GM23338 (cell line): Measurements from ENCODE around the gene KIF1C. TPM values are rescaled to one million over a fixed set of nuclear protein-coding genes. Genes with fewer than 3 reads are reported as not detected.

Experiments used
- ATAC-seq: fragments of 200-7000 bp; cut with Tn5 transposase; 3 replicates; pipeline ENCODE4 v1.9.1; 2020
- DNase-seq: peaks from one replicate; pipeline ENCODE4 v3.0.0-alpha.2; 2015; ENCODE audit warnings: low spot score
- H2AFZ ChIP-seq: fragments of 200-600 bp; sonication (generic); 2 replicates; pipeline ENCODE4 v1.8.0; 2016; ENCODE audit warnings: antibody characterized with exemption, mild to moderate bottlenecking, moderate library complexity
- H3F3A ChIP-seq: fragments of 200-600 bp; sonication (generic); replicated peaks from 2 replicates; pipeline ENCODE4 v1.8.0; 2017; ENCODE audit warnings: antibody characterized with exemption, mixed run types, low read depth
- H3K27ac ChIP-seq: fragments of 200-600 bp; sonication (generic); 2 replicates; pipeline ENCODE4 v1.6.1; 2016; ENCODE audit warnings: low read depth
- H3K27me3 ChIP-seq: fragments of 200-600 bp; sonication (generic); 2 replicates; pipeline ENCODE4 v1.8.0; 2016; ENCODE audit warnings: mild to moderate bottlenecking, mixed run types, moderate library complexity; ENCODE audit not compliant: insufficient read depth
- H3K36me3 ChIP-seq: fragments of 200-600 bp; sonication (generic); 2 replicates; pipeline ENCODE4 v1.8.0; 2016; ENCODE audit warnings: mild to moderate bottlenecking; ENCODE audit not compliant: insufficient read depth
- H3K4me1 ChIP-seq: fragments of 200-600 bp; sonication (generic); 2 replicates; pipeline ENCODE4 v1.8.0; 2016; ENCODE audit warnings: mild to moderate bottlenecking, moderate library complexity; ENCODE audit not compliant: insufficient read depth
- H3K4me2 ChIP-seq: fragments of 200-600 bp; sonication (generic); 2 replicates; pipeline ENCODE4 v1.7.1; 2017; ENCODE audit warnings: mixed run types
- H3K4me3 ChIP-seq: fragments of 200-600 bp; sonication (generic); 2 replicates; pipeline ENCODE4 v1.6.1; 2016; ENCODE audit warnings: mixed run types
- H3K79me2 ChIP-seq: fragments of 200-600 bp; sonication (generic); replicated peaks from 2 replicates; pipeline ENCODE4 v1.8.0; 2017; ENCODE audit warnings: mild to moderate bottlenecking; ENCODE audit not compliant: insufficient read depth
- H3K9me2 ChIP-seq: fragments of 200-600 bp; sonication (generic); 2 replicates; pipeline ENCODE4 v1.8.0; 2017; ENCODE audit not compliant: insufficient read depth
- H4K20me1 ChIP-seq: fragments of 200-600 bp; sonication (generic); replicated peaks from 2 replicates; pipeline ENCODE4 v1.8.0; 2017; ENCODE audit warnings: mild to moderate bottlenecking; ENCODE audit not compliant: insufficient read depth
- H3K27ac Mint-ChIP-seq: 2 replicates; pipeline ENCODE4 v1.8.0; 2020; ENCODE audit warnings: inconsistent platforms, mild to moderate bottlenecking, moderate library complexity, mixed read lengths
- H3K27me3 Mint-ChIP-seq: 3 replicates; pipeline ENCODE4 v1.8.0; 2022; ENCODE audit warnings: low read depth, mild to moderate bottlenecking, moderate library complexity, mixed read lengths, inconsistent platforms; ENCODE audit not compliant: insufficient read depth, poor library complexity
- H3K36me3 Mint-ChIP-seq: 3 replicates; pipeline ENCODE4 v1.8.0; 2021; ENCODE audit warnings: low read depth, mild to moderate bottlenecking, inconsistent platforms, moderate library complexity, mixed read lengths
- H3K4me1 Mint-ChIP-seq: 3 replicates; pipeline ENCODE4 v1.8.0; 2020; ENCODE audit warnings: mild to moderate bottlenecking, inconsistent platforms, mixed read lengths
- H3K4me3 Mint-ChIP-seq: 3 replicates; pipeline ENCODE4 v1.8.0; 2021; ENCODE audit warnings: moderate library complexity, mild to moderate bottlenecking, inconsistent platforms, mixed read lengths
- H3K9me3 Mint-ChIP-seq: 3 replicates; pipeline ENCODE4 v1.8.0; 2020; ENCODE audit warnings: moderate library complexity, mild to moderate bottlenecking, inconsistent platforms, mixed read lengths
- CREB1 ChIP-seq: fragments of 250-450 bp; sonication (Bioruptor Pico); IDR thresholded peaks from 2 replicates; pipeline ENCODE4 v1.5.0; 2020; ENCODE audit warnings: low read depth, mild to moderate bottlenecking, moderate library complexity
- EZH2 ChIP-seq: fragments of 200-600 bp; sonication (generic); IDR thresholded peaks from one replicate; pipeline ENCODE4 v1.8.0; 2017; ENCODE audit warnings: antibody characterized with exemption, mild to moderate bottlenecking, low read depth; ENCODE audit not compliant: unreplicated experiment
- EZH2phosphoT487 ChIP-seq: fragments of 200-600 bp; sonication (generic); IDR thresholded peaks from one replicate; pipeline ENCODE4 v1.8.1; 2018; ENCODE audit warnings: antibody characterized with exemption; ENCODE audit not compliant: unreplicated experiment
- JUNB ChIP-seq: IDR thresholded peaks from one replicate; pipeline ENCODE4 v1.6.1; 2016; ENCODE audit warnings: antibody characterized with exemption; ENCODE audit not compliant: unreplicated experiment
- POLR2AphosphoS5 ChIP-seq: IDR thresholded peaks from 2 replicates; pipeline ENCODE4 v1.6.1; 2016; ENCODE audit warnings: antibody characterized with exemption, low read depth
- ZNF114 ChIP-seq: fragments of 250-450 bp; sonication (Bioruptor Pico); IDR thresholded peaks from 2 replicates; pipeline ENCODE4 v1.5.0; 2020; ENCODE audit warnings: mild to moderate bottlenecking, moderate library complexity
- ZNF331 ChIP-seq: fragments of 250-450 bp; sonication (Bioruptor Pico); IDR thresholded peaks from 2 replicates; pipeline ENCODE4 v1.5.0; 2020; ENCODE audit warnings: low read depth, mild to moderate bottlenecking, moderate library complexity
- polyA plus RNA-seq: library from polyadenylated mRNA; unstranded; fragments of >200 nt; fragmentation: Nextera tagmentation; extraction: Ambion mirVana; gene quantifications from 2 replicates; pipeline ENCODE4 v1.2.1, GENCODE V29; 2016
- total RNA-seq: library from RNA; depleted of rRNA; stranded (reverse); fragments of >200 nt; shearing (Covaris generic); gene quantifications from 2 replicates; pipeline ENCODE4 v1.2.3, GENCODE V29; 2014
- TF ChIP-seq, protein P1 (sequence below), 2 experiments: fragments of 200-600 bp in 1 of 2; sonication (generic) in 1 of 2; conservative IDR thresholded peaks; 2 replicates each; pipeline versions ENCODE4 v1.5.1 to v1.6.1; 2016 to 2017; ENCODE audit warnings: antibody characterized with exemption in 2 of 2, low read depth in 2 of 2, mild to moderate bottlenecking in 2 of 2, moderate library complexity in 1 of 2
- TF ChIP-seq, protein P2 (sequence below): fragments of 250-450 bp; sonication (Bioruptor Pico); IDR thresholded peaks from 2 replicates; pipeline ENCODE4 v1.5.0; 2020; ENCODE audit warnings: mild to moderate bottlenecking, moderate library complexity
- TF ChIP-seq, protein P3 (sequence below): IDR thresholded peaks from one replicate; pipeline ENCODE4 v1.6.1; 2018; ENCODE audit warnings: antibody characterized with exemption; ENCODE audit not compliant: unreplicated experiment
- TF ChIP-seq, protein P4 (sequence below): IDR thresholded peaks from 2 replicates; pipeline ENCODE4 v1.6.1; 2016; ENCODE audit warnings: antibody characterized with exemption

KIF1C gene
- total and polyA plus RNA-seq, 2 experiments from 2014 or later: 13.5 to 61.4 TPM

DNA sequence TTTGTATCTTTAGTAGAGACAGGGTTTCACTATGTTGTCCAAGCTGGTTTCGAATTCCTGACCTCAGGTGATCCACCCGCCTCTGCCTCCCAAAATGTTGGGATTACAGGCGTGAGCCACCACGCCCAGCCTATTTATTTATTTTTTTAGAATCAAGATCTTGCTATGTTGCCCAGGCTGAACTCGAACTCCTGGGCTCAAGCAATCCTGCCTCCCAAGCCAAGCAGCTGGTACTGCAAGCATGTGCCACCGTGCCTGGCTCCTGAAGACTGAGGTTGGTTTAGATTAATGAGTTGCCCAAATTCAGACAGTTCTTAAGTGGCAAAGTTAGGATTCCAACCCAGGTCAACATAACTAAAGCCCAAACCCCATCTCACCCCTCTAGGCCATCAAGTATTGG, 29.5 kb downstream of the KIF1C start:
- DNase-seq (no peak), ATAC-seq (no peak)
- peaks cover 3% of the 10 kb centered on the region for H3K4me1 Mint-ChIP-seq
- H3K4me3 ChIP-seq: no peak overlapping the region
- H3K27me3 ChIP-seq: no peaks in the 10 kb centered on the region; the same call in 1 of the 2 replicates
- no peaks in the 10 kb centered on the region for H3K4me1 ChIP-seq
- H3K9me3 Mint-ChIP-seq: no peaks in the 10 kb centered on the region; the same call in 2 of the 3 replicates
- H3F3A ChIP-seq: 0 out of 2 replicates have a peak, but pooled peaks cover 5% of the 10 kb centered on the region
- H3K4me2 ChIP-seq: no peak overlapping the region
- no peaks in the 10 kb centered on the region for H3K79me2 ChIP-seq
- H2AFZ ChIP-seq: no peak overlapping the region
- H3K27ac Mint-ChIP-seq: no peak overlapping the region
- no peaks in the 10 kb centered on the region for H3K9me2 ChIP-seq
- H4K20me1 ChIP-seq: 0 out of 2 replicates have a peak, but pooled peaks cover 3% of the 10 kb centered on the region
- H3K27ac ChIP-seq: no peak overlapping the region
- TF ChIP-seq, protein P1, sequence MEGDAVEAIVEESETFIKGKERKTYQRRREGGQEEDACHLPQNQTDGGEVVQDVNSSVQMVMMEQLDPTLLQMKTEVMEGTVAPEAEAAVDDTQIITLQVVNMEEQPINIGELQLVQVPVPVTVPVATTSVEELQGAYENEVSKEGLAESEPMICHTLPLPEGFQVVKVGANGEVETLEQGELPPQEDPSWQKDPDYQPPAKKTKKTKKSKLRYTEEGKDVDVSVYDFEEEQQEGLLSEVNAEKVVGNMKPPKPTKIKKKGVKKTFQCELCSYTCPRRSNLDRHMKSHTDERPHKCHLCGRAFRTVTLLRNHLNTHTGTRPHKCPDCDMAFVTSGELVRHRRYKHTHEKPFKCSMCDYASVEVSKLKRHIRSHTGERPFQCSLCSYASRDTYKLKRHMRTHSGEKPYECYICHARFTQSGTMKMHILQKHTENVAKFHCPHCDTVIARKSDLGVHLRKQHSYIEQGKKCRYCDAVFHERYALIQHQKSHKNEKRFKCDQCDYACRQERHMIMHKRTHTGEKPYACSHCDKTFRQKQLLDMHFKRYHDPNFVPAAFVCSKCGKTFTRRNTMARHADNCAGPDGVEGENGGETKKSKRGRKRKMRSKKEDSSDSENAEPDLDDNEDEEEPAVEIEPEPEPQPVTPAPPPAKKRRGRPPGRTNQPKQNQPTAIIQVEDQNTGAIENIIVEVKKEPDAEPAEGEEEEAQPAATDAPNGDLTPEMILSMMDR (conservative IDR thresholded peaks at IDR 0.05; ENCODE audit: low read depth in 2 of 2): no peak
- TF ChIP-seq, protein P2, sequence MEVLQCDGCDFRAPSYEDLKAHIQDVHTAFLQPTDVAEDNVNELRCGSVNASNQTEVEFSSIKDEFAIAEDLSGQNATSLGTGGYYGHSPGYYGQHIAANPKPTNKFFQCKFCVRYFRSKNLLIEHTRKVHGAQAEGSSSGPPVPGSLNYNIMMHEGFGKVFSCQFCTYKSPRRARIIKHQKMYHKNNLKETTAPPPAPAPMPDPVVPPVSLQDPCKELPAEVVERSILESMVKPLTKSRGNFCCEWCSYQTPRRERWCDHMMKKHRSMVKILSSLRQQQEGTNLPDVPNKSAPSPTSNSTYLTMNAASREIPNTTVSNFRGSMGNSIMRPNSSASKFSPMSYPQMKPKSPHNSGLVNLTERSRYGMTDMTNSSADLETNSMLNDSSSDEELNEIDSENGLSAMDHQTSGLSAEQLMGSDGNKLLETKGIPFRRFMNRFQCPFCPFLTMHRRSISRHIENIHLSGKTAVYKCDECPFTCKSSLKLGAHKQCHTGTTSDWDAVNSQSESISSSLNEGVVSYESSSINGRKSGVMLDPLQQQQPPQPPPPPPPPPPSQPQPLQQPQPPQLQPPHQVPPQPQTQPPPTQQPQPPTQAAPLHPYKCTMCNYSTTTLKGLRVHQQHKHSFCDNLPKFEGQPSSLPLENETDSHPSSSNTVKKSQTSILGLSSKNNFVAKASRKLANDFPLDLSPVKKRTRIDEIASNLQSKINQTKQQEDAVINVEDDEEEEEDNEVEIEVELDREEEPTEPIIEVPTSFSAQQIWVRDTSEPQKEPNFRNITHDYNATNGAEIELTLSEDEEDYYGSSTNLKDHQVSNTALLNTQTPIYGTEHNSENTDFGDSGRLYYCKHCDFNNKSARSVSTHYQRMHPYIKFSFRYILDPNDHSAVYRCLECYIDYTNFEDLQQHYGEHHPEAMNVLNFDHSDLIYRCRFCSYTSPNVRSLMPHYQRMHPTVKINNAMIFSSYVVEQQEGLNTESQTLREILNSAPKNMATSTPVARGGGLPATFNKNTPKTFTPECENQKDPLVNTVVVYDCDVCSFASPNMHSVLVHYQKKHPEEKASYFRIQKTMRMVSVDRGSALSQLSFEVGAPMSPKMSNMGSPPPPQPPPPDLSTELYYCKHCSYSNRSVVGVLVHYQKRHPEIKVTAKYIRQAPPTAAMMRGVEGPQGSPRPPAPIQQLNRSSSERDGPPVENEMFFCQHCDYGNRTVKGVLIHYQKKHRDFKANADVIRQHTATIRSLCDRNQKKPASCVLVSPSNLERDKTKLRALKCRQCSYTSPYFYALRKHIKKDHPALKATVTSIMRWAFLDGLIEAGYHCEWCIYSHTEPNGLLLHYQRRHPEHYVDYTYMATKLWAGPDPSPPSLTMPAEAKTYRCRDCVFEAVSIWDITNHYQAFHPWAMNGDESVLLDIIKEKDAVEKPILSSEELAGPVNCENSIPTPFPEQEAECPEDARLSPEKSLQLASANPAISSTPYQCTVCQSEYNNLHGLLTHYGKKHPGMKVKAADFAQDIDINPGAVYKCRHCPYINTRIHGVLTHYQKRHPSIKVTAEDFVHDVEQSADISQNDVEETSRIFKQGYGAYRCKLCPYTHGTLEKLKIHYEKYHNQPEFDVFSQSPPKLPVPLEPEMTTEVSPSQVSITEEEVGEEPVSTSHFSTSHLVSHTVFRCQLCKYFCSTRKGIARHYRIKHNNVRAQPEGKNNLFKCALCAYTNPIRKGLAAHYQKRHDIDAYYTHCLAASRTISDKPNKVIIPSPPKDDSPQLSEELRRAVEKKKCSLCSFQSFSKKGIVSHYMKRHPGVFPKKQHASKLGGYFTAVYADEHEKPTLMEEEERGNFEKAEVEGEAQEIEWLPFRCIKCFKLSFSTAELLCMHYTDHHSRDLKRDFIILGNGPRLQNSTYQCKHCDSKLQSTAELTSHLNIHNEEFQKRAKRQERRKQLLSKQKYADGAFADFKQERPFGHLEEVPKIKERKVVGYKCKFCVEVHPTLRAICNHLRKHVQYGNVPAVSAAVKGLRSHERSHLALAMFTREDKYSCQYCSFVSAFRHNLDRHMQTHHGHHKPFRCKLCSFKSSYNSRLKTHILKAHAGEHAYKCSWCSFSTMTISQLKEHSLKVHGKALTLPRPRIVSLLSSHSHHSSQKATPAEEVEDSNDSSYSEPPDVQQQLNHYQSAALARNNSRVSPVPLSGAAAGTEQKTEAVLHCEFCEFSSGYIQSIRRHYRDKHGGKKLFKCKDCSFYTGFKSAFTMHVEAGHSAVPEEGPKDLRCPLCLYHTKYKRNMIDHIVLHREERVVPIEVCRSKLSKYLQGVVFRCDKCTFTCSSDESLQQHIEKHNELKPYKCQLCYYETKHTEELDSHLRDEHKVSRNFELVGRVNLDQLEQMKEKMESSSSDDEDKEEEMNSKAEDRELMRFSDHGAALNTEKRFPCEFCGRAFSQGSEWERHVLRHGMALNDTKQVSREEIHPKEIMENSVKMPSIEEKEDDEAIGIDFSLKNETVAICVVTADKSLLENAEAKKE (CRISPR knock-in tag): no peak
- TF ChIP-seq POLR2AphosphoS5 (no peak), EZH2phosphoT487 (no peak), CREB1 (no peak), ZNF114 (CRISPR knock-in tag) (no peak), JUNB (no peak), EZH2 (no peak), ZNF331 (CRISPR knock-in tag) (no peak)
- TF ChIP-seq, protein P3, sequence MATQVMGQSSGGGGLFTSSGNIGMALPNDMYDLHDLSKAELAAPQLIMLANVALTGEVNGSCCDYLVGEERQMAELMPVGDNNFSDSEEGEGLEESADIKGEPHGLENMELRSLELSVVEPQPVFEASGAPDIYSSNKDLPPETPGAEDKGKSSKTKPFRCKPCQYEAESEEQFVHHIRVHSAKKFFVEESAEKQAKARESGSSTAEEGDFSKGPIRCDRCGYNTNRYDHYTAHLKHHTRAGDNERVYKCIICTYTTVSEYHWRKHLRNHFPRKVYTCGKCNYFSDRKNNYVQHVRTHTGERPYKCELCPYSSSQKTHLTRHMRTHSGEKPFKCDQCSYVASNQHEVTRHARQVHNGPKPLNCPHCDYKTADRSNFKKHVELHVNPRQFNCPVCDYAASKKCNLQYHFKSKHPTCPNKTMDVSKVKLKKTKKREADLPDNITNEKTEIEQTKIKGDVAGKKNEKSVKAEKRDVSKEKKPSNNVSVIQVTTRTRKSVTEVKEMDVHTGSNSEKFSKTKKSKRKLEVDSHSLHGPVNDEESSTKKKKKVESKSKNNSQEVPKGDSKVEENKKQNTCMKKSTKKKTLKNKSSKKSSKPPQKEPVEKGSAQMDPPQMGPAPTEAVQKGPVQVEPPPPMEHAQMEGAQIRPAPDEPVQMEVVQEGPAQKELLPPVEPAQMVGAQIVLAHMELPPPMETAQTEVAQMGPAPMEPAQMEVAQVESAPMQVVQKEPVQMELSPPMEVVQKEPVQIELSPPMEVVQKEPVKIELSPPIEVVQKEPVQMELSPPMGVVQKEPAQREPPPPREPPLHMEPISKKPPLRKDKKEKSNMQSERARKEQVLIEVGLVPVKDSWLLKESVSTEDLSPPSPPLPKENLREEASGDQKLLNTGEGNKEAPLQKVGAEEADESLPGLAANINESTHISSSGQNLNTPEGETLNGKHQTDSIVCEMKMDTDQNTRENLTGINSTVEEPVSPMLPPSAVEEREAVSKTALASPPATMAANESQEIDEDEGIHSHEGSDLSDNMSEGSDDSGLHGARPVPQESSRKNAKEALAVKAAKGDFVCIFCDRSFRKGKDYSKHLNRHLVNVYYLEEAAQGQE: no peak
- TF ChIP-seq, protein P4, sequence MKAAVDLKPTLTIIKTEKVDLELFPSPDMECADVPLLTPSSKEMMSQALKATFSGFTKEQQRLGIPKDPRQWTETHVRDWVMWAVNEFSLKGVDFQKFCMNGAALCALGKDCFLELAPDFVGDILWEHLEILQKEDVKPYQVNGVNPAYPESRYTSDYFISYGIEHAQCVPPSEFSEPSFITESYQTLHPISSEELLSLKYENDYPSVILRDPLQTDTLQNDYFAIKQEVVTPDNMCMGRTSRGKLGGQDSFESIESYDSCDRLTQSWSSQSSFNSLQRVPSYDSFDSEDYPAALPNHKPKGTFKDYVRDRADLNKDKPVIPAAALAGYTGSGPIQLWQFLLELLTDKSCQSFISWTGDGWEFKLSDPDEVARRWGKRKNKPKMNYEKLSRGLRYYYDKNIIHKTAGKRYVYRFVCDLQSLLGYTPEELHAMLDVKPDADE: no peak
- peaks cover 7% of the 10 kb centered on the region for H3K27me3 Mint-ChIP-seq
- H3K4me3 Mint-ChIP-seq: no peak overlapping the region
- H3K36me3 Mint-ChIP-seq: peaks cover 17% of the 10 kb centered on the region
- H3K36me3 ChIP-seq: peaks cover 4% of the 10 kb centered on the region; the same call in 1 of the 2 replicates
